ENCODE results near the gene SCLY.

DNA sequence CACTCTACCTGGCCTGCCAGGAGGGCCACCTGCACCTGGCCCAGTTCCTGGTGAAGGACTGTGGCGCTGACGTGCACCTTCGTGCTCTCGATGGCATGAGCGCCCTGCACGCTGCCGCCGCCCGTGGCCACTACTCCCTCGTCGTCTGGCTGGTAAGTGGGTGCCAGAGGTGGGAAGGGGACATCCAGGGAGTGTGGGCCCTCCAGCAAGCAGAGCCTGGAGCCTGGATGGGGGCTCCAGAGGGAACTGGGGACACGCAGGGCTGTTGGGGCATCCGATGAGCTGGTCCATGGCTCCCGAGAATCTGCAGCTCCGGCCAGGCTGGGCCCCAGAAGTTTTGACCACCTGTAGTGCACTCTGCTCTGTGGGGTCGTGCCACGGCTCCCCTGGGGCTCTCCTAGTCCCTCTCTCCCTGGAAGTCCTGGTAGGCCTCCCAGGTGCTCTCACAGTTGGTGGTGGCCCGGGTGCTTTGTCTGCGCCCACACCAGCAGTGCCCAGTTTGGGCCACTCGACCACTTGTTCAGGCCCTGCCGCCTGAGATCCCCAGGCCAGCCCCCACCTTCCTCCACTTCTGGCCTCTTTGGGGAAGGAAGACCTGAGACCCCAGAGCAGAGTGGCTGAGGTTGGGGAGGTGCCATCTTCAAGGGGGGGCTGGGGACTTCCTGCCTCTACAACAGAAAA, 44.0 kb downstream of the SCLY start:
- no peak for TF ChIP-seq ZNF548 (tag by site-specific recombination; IDR thresholded peaks at IDR 0.05)
- TF ChIP-seq, protein P1, sequence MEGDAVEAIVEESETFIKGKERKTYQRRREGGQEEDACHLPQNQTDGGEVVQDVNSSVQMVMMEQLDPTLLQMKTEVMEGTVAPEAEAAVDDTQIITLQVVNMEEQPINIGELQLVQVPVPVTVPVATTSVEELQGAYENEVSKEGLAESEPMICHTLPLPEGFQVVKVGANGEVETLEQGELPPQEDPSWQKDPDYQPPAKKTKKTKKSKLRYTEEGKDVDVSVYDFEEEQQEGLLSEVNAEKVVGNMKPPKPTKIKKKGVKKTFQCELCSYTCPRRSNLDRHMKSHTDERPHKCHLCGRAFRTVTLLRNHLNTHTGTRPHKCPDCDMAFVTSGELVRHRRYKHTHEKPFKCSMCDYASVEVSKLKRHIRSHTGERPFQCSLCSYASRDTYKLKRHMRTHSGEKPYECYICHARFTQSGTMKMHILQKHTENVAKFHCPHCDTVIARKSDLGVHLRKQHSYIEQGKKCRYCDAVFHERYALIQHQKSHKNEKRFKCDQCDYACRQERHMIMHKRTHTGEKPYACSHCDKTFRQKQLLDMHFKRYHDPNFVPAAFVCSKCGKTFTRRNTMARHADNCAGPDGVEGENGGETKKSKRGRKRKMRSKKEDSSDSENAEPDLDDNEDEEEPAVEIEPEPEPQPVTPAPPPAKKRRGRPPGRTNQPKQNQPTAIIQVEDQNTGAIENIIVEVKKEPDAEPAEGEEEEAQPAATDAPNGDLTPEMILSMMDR (tag by site-specific recombination; IDR thresholded peaks at IDR 0.05) = no peak
- TF ChIP-seq, protein P2, sequence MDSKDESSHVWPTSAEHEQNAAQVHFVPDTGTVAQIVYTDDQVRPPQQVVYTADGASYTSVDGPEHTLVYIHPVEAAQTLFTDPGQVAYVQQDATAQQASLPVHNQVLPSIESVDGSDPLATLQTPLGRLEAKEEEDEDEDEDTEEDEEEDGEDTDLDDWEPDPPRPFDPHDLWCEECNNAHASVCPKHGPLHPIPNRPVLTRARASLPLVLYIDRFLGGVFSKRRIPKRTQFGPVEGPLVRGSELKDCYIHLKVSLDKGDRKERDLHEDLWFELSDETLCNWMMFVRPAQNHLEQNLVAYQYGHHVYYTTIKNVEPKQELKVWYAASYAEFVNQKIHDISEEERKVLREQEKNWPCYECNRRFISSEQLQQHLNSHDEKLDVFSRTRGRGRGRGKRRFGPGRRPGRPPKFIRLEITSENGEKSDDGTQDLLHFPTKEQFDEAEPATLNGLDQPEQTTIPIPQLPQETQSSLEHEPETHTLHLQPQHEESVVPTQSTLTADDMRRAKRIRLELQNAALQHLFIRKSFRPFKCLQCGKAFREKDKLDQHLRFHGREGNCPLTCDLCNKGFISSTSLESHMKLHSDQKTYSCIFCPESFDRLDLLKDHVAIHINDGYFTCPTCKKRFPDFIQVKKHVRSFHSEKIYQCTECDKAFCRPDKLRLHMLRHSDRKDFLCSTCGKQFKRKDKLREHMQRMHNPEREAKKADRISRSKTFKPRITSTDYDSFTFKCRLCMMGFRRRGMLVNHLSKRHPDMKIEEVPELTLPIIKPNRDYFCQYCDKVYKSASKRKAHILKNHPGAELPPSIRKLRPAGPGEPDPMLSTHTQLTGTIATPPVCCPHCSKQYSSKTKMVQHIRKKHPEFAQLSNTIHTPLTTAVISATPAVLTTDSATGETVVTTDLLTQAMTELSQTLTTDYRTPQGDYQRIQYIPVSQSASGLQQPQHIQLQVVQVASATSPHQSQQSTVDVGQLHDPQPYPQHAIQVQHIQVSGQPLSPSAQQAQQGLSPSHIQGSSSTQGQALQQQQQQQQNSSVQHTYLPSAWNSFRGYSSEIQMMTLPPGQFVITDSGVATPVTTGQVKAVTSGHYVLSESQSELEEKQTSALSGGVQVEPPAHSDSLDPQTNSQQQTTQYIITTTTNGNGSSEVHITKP (tag by site-specific recombination; IDR thresholded peaks at IDR 0.05) = no peak
- no peak for TF ChIP-seq TCF7L2 (IDR thresholded peaks at IDR 0.05; ENCODE audit: borderline replicate concordance, low read depth, low read length)
- TF ChIP-seq, protein P3, sequence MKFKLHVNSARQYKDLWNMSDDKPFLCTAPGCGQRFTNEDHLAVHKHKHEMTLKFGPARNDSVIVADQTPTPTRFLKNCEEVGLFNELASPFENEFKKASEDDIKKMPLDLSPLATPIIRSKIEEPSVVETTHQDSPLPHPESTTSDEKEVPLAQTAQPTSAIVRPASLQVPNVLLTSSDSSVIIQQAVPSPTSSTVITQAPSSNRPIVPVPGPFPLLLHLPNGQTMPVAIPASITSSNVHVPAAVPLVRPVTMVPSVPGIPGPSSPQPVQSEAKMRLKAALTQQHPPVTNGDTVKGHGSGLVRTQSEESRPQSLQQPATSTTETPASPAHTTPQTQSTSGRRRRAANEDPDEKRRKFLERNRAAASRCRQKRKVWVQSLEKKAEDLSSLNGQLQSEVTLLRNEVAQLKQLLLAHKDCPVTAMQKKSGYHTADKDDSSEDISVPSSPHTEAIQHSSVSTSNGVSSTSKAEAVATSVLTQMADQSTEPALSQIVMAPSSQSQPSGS (tag by site-specific recombination; IDR thresholded peaks at IDR 0.05; ENCODE audit: low read depth) = no peak
- TF ChIP-seq, protein P4, sequence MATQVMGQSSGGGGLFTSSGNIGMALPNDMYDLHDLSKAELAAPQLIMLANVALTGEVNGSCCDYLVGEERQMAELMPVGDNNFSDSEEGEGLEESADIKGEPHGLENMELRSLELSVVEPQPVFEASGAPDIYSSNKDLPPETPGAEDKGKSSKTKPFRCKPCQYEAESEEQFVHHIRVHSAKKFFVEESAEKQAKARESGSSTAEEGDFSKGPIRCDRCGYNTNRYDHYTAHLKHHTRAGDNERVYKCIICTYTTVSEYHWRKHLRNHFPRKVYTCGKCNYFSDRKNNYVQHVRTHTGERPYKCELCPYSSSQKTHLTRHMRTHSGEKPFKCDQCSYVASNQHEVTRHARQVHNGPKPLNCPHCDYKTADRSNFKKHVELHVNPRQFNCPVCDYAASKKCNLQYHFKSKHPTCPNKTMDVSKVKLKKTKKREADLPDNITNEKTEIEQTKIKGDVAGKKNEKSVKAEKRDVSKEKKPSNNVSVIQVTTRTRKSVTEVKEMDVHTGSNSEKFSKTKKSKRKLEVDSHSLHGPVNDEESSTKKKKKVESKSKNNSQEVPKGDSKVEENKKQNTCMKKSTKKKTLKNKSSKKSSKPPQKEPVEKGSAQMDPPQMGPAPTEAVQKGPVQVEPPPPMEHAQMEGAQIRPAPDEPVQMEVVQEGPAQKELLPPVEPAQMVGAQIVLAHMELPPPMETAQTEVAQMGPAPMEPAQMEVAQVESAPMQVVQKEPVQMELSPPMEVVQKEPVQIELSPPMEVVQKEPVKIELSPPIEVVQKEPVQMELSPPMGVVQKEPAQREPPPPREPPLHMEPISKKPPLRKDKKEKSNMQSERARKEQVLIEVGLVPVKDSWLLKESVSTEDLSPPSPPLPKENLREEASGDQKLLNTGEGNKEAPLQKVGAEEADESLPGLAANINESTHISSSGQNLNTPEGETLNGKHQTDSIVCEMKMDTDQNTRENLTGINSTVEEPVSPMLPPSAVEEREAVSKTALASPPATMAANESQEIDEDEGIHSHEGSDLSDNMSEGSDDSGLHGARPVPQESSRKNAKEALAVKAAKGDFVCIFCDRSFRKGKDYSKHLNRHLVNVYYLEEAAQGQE (tag by site-specific recombination; IDR thresholded peaks at IDR 0.05) = no peak
- no peak for TF ChIP-seq ZNF561 (tag by site-specific recombination; IDR thresholded peaks at IDR 0.05; ENCODE audit: borderline replicate concordance)
- TF ChIP-seq ZNF555 (tag by site-specific recombination; conservative IDR thresholded peaks at IDR 0.05) = no peak
- TF ChIP-seq, protein P5, sequence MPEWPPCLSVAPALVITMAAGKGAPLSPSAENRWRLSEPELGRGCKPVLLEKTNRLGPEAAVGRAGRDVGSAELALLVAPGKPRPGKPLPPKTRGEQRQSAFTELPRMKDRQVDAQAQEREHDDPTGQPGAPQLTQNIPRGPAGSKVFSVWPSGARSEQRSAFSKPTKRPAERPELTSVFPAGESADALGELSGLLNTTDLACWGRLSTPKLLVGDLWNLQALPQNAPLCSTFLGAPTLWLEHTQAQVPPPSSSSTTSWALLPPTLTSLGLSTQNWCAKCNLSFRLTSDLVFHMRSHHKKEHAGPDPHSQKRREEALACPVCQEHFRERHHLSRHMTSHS (tag by site-specific recombination; IDR thresholded peaks at IDR 0.05) = no peak
- TF ChIP-seq BCL11A (tag by site-specific recombination; IDR thresholded peaks at IDR 0.05; ENCODE audit: low read depth) = no peak
- TF ChIP-seq YY1 (tag by site-specific recombination; IDR thresholded peaks at IDR 0.05) = no peak
- TF ChIP-seq, protein P6, sequence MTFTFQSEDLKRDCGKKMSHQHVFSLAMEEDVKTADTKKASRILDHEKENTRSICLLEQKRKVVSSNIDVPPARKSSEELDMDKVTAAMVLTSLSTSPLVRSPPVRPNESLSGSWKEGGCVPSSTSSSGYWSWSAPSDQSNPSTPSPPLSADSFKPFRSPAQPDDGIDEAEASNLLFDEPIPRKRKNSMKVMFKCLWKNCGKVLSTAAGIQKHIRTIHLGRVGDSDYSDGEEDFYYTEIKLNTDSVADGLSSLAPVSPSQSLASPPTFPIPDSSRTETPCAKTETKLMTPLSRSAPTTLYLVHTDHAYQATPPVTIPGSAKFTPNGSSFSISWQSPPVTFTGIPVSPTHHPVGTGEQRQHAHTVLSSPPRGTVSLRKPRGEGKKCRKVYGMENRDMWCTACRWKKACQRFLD (tag by site-specific recombination; IDR thresholded peaks at IDR 0.05) = no peak
- no peak for TF ChIP-seq KLF1 (tag by site-specific recombination; IDR thresholded peaks at IDR 0.05)
- TF ChIP-seq, protein P7, sequence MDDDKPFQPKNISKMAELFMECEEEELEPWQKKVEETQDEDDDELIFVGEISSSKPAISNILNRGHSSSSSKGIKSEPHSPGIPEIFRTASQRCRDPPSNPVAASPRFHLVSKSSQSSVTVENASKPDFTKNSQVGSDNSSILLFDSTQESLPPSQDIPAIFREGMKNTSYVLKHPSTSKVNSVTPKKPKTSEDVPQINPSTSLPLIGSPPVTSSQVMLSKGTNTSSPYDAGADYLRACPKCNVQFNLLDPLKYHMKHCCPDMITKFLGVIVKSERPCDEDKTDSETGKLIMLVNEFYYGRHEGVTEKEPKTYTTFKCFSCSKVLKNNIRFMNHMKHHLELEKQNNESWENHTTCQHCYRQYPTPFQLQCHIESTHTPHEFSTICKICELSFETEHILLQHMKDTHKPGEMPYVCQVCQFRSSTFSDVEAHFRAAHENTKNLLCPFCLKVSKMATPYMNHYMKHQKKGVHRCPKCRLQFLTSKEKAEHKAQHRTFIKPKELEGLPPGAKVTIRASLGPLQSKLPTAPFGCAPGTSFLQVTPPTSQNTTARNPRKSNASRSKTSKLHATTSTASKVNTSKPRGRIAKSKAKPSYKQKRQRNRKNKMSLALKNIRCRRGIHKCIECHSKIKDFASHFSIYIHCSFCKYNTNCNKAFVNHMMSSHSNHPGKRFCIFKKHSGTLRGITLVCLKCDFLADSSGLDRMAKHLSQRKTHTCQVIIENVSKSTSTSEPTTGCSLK (tag by site-specific recombination; IDR thresholded peaks at IDR 0.05) = no peak
